ENCODE data around the gene KLK4.

DNA sequence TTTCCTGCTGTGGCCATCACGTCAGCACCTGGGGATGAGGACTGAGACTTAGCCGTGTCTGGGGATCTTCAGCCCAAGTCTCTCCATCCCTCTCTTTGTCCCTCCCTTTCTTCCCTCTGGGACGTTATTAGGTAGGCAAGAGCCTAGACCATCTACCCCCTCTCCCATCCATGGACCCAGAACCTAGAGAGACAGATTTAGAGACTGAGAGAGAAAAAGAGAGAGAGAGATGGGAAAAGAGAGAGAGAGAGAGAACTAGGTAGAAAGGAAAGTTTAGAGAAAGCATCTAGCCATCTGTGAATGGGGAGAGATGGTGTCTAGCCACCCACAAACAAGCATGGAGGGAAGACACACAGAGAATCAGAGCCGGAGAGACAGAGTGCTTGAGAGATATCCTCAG is 473 bp downstream of the KLK4 start:
- TF ChIP-seq, protein P1, sequence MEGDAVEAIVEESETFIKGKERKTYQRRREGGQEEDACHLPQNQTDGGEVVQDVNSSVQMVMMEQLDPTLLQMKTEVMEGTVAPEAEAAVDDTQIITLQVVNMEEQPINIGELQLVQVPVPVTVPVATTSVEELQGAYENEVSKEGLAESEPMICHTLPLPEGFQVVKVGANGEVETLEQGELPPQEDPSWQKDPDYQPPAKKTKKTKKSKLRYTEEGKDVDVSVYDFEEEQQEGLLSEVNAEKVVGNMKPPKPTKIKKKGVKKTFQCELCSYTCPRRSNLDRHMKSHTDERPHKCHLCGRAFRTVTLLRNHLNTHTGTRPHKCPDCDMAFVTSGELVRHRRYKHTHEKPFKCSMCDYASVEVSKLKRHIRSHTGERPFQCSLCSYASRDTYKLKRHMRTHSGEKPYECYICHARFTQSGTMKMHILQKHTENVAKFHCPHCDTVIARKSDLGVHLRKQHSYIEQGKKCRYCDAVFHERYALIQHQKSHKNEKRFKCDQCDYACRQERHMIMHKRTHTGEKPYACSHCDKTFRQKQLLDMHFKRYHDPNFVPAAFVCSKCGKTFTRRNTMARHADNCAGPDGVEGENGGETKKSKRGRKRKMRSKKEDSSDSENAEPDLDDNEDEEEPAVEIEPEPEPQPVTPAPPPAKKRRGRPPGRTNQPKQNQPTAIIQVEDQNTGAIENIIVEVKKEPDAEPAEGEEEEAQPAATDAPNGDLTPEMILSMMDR (IDR thresholded peaks at IDR 0.05; ENCODE audit: extremely low read depth in 1 of 2, insufficient read depth in 1 of 2, low read depth in 1 of 2, low read length in 2 of 2) = no peak
- TF ChIP-seq POLR2A (IDR thresholded peaks at IDR 0.05; ENCODE audit: low read depth, low read length) = no peak
- no peak for TF ChIP-seq FOS (IDR thresholded peaks at IDR 0.05; ENCODE audit: borderline replicate concordance, insufficient read depth, low read length)
- no peak for TF ChIP-seq POLR2AphosphoS5 (IDR thresholded peaks at IDR 0.05; ENCODE audit: insufficient read depth, low read depth, low read length)
